Kidney (tissue), 14 donors: Measurements from ENCODE around the gene EGFLAM. TPM values are rescaled to one million over a fixed set of nuclear protein-coding genes. Genes with fewer than 3 reads are reported as not detected.

Source experiments
- DNase-seq, 5 donors: peaks; one replicate each; pipeline ENCODE4 v3.0.0-alpha.2; 2013 to 2020
- FAIRE-seq: peaks from 2 replicates; lab custom pipeline; 2012; peaks lifted over from hg19 to GRCh38; lab: Jason Lieb, UNC
- H3K27ac ChIP-seq, 2 donors: one replicate each; pipeline ENCODE4 v1.7.0; 2013; ENCODE audit warnings: low read depth in 2 of 2, low read length in 2 of 2, inconsistent platforms in 1 of 2
- H3K27me3 ChIP-seq: one replicate; pipeline ENCODE4 v1.7.1; 2013; ENCODE audit warnings: low read length, inconsistent platforms; ENCODE audit not compliant: control insufficient read depth, insufficient read depth
- H3K36me3 ChIP-seq, 3 donors: one replicate each; pipeline versions ENCODE4 v1.7.0 to v1.7.1; 2013; ENCODE audit warnings: low read length in 3 of 3, control low read depth in 1 of 3, inconsistent platforms in 1 of 3; ENCODE audit not compliant: insufficient read depth in 3 of 3, control insufficient read depth in 2 of 3
- H3K4me1 ChIP-seq, 3 donors: one replicate each; pipeline versions ENCODE4 v1.7.0 to v1.7.1; 2013; ENCODE audit warnings: low read length in 3 of 3, inconsistent platforms in 1 of 3, low read depth in 1 of 3; ENCODE audit not compliant: control insufficient read depth in 2 of 3, insufficient read depth in 2 of 3
- H3K4me3 ChIP-seq, 3 donors: one replicate each; pipeline versions ENCODE4 v1.7.0 to v1.8.1; 2013; ENCODE audit warnings: low read length in 3 of 3, control low read depth in 1 of 3, inconsistent platforms in 1 of 3
- H3K9ac ChIP-seq, 3 donors: one replicate each; pipeline versions ENCODE4 v1.7.0 to v1.7.1; 2013; ENCODE audit warnings: low read length in 3 of 3, control low read depth in 1 of 3, inconsistent platforms in 1 of 3
- H3K9me3 ChIP-seq, 3 donors: one replicate each; pipeline versions ENCODE4 v1.7.0 to v1.7.1; 2013; ENCODE audit warnings: low read length in 3 of 3, control low read depth in 1 of 3, inconsistent platforms in 1 of 3; ENCODE audit not compliant: control insufficient read depth in 2 of 3, insufficient read depth in 1 of 3
- CTCF ChIP-seq: IDR thresholded peaks from 3 replicates; pipeline ENCODE4 v1.5.1; 2012; ENCODE audit warnings: mild to moderate bottlenecking, moderate library complexity, borderline replicate concordance; ENCODE audit not compliant: insufficient read depth; ENCODE audit errors: extremely low read depth
- intact Hi-C: fragments of 100-400 bp; cut with DNase I; formaldehyde crosslinking; loops from one replicate; pipeline ENCODE4 v1.11.1; 2022
- polyA plus RNA-seq: library from polyadenylated mRNA; stranded (reverse); fragments of 350-450 nt; fragmentation: Illumina TruSeq; extraction: RNeasy Lipid Tissue Mini Kit (QIAGEN cat#74804); gene quantifications from one replicate; pipeline ENCODE4 v1.2.3, GENCODE V29; 2014; ENCODE audit warnings: low read depth, low replicate concordance; ENCODE audit not compliant: insufficient read depth
- total RNA-seq: library from RNA; stranded (reverse); fragmentation: NEBNext Ultra II Directional; extraction: Animal tissue kit (Norgen Biotek cat#: 25700); gene quantifications from one replicate; pipeline ENCODE4 v1.2.1, GENCODE V29; 2021
- donor health status: control.
- donor health status: control.
- donor health status: control.
- donor health status: control.
- donor health status: control.
- donor health status: DM: yes; HTN: yes; CAD: no.
- donor health status: Normal renal cell carcinoma (clear cell type).

Gene EGFLAM
- total and polyA plus RNA-seq, 2 donors from 2014 or later: 5.1 to 5.9 TPM

DNA sequence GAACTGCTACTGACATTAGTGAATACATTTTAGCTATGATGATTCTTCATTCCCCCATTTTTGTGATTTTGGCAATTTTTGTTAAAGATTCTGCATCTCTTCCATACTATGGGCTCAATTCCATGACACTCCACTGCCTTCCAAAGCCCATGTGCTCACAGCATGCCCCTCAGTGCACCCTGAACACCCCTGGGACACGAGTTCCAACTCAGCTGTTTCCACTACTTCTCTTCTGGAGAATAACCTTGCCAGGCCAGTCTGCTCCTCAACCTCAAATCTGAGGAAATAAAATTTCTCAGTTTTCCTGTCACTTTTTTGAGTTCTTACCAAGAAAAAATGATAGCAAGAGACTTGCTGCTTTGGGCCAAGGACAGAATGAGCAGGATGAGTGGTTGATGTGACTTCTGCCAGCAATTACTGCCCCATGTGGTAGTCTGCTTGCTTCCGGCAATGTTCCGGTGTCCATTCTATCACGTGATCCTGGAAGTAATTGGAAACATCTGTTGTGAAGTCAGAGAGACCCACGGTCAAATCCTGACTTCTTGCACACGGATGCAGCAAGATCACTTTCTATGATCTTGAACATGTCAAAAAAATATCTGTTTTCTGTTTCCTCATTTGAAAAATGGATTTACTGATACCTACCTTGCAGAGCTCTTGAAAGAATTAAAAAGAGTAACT lies 58.3 kb downstream of the EGFLAM start:
- no peak for TF ChIP-seq CTCF
- no peaks in the 10 kb centered on the region for H3K27me3 ChIP-seq
- FAIRE-seq: no peak
- intact Hi-C loops: no loop called here
- no peaks in the 10 kb centered on the region for H3K9me3 ChIP-seq
- no peaks in the 10 kb centered on the region for H3K36me3 ChIP-seq
- DNase-seq: peak in 3 of 5 donors; percentile 31 to 69 (median 49)
- H3K9ac ChIP-seq: no peak overlapping the region
- no peaks in the 10 kb centered on the region for H3K4me1 ChIP-seq
- no peak overlapping the region for H3K27ac ChIP-seq
- H3K4me3 ChIP-seq: no peak overlapping the region

DNA sequence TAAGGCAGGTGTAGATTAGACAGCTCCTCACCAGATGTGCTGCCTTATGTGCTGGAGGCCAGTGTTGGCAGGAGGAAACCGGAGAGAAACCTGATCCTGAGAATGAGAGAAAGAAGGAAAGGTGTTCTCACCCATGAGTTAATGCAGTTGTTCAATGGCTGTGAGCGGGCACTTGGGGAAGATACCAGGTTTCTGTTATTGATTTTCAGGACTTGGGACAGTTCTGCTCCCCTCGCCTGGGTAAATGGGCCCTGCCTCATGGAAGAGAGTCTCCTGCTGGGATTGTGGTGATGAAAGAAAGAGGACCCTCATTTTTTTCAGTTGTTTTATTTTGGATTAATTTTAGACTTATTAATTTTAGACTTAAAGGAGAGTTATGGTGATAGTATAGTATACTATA lies 59.5 kb downstream of the EGFLAM start:
- Histone ChIP-seq H3K36me3 (no peaks in the 10 kb centered on the region), H3K9me3 (no peaks in the 10 kb centered on the region), H3K4me1 (no peaks in the 10 kb centered on the region), H3K9ac (no peak overlapping the region), H3K27me3 (no peaks in the 10 kb centered on the region), H3K27ac (no peak overlapping the region), H3K4me3 (no peak overlapping the region)
- peak in 2 of 5 donors; percentile 6 to 10 for DNase-seq
- intact Hi-C loops: no loop called here
- FAIRE-seq: no peak
- no peak for TF ChIP-seq CTCF

- Histone ChIP-seq H3K4me1 (no peaks in the 10 kb centered on the region), H3K36me3 (no peaks in the 10 kb centered on the region), H3K27me3 (no peaks in the 10 kb centered on the region), H3K27ac (no peak overlapping the region), H3K4me3 (no peak overlapping the region), H3K9me3 (no peaks in the 10 kb centered on the region), H3K9ac (no peak overlapping the region)
- TF ChIP-seq CTCF: no peak
- DNase-seq: no peak
- no peak for FAIRE-seq
- intact Hi-C loops: no loop called here
Observed at GRCh38 chr5:38319491-38319890, 61.1 kb downstream of the EGFLAM start.
